HG03108 (cell line): ENCODE results near the gene METTL26.

Experiments
- ATAC-seq: cut with Tn5 transposase; IDR thresholded peaks from one replicate; pipeline ENCODE4 v1.9.1; 2021; ENCODE audit warnings: moderate library complexity; ENCODE audit not compliant: unreplicated experiment

The METTL26 gene

DNA sequence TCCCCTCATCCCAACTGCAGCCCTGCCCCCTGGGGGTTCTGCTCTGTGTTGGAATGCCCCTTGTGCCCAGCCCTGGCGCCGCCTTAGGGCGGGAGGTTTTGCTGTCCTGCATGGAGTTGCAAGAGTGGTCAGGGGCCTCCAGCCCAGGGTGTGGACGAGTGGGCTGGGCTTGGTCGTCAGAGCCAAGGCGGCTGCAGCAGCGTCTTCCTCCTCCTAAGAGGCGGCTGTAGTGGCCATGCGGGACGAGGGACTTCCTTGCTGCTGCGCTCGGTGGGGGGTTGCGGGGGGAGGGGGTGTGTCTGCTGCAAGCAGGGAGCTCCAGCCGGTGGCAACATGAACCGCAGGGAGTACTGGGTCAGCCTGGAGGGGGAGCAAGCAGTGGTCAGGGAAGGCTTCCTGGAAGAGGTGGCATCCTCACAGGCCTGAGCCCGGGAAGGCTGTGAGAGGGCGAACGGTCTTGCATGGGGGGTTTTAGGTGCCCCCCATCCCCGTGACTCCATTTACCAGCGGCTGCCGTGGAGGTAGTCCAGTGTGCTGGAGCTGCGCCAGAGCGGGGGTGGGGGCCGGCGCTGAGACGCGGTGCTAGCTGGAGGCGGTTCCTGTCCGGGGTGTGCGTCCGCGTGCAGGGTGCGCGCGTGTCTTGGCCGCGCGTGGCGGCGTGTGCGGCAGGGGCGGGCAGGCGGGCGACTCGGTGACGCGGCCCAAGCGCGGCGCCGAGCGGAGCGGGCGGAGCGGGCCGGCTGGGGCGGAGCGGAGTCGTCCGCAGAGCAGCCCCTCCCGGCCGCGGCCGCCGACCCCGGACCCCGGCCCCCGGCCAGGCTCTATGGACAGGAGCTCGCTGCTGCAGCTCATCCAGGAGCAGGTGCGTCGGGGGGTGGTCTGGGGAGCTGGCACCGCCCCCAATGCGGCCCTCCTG lies 39.1 kb upstream of the METTL26 start, which contains the start of gene RHBDL1:
RHBDL1 (plus strand) TSS at position 704 of the 916 bp plus-strand sequence; CDS start at position 824, 120 bp downstream.
- ATAC-seq, result no peak

DNA sequence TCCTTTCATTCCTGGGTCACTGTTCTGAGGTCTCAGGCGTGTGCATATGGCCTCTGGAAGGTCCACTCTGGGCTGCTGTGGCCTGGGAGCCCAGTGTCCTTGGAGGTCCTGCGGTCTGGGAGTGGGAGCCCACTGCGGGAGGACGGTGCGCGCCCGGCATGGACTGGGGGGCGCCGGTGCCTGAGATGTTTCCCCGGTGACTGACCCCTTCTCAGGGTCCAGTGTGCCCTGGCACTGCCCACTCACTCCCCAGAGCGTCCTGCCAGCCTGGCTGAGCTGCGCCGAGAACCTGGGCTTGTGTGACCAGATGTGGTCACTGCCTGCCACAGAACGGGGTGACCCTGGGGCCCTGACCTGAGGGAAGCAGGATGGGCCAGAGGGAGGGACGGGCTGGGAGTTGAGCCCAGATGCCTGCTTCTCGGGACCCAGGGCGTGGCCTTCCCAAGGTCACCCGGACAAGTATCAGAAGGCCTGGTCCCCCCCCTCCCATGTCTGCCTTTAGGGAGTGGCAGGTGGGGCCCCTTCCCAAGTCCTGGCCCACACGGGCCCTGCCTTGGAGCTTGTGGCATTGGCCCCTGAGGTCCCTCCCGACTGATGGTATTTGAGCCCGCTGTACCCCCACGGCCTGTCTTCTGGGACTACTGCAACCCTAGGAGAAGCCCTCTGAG lies 38.2 kb upstream of the METTL26 start:
- ATAC-seq, result no peak

DNA sequence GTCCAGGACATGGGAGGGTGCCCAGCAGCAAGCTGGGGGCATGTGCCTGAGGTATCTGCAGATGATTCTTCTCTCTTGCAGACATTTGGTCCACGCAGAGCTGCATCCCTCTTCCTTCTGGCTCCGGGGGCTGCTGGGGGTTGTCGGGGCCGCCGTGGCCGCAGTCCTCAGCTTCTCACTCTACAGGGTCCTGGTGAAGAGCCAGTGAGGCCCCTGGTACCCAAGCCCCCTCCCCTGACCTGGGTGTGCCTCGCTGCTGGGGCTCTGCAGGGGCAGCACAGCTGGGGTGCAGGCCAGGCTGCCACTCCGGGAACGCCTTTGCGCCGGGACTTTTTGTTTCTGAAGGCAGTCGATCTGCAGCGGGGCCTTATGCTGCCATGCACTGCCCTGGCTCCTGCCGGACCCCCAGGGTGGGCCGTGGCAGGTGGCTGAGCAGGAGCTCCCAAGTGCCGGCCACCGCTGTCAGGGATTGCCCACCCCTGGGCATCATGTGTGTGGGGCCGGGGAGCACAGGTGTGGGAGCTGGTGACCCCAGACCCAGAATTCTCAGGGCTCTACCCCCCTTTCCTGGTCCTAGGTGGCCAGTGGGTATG lies 37.4 kb upstream of the METTL26 start:
- no peak for ATAC-seq

DNA sequence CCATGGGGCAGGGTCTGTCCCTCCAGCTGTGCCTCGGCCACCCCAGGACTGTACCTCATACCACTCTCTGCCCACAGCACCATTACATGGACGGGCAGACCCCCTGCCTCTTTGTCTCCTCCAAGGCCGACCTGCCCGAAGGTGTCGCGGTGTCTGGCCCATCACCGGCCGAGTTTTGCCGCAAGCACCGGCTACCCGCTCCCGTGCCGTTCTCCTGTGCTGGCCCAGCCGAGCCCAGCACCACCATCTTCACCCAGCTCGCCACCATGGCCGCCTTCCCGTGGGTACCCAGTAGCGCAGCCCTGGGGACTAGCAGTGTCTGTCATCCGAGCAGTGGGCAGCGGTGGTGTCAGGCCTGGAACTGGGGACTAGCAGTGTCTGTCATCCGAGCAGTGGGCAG lies 36.7 kb upstream of the METTL26 start:
- ATAC-seq, result no peak

DNA sequence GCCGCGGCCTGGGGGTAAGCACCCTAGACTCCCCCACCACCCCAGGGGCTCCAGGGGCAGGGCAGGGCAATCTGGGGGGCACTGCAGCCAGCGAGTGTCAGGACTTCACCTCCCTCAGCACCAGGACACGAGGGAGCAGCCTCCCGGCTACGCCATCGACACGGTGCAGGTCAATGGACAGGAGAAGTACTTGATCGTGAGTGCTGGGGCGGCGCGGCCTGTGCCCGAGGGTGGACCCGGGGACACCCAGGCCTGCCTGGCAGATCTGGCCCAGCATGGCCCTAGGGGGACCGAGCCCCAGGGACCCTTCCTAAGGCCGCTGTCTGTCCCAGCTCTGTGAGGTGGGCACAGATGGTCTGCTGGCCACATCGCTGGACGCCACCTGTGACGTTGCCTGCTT lies 36.3 kb upstream of the METTL26 start:
- ATAC-seq, result no peak

DNA sequence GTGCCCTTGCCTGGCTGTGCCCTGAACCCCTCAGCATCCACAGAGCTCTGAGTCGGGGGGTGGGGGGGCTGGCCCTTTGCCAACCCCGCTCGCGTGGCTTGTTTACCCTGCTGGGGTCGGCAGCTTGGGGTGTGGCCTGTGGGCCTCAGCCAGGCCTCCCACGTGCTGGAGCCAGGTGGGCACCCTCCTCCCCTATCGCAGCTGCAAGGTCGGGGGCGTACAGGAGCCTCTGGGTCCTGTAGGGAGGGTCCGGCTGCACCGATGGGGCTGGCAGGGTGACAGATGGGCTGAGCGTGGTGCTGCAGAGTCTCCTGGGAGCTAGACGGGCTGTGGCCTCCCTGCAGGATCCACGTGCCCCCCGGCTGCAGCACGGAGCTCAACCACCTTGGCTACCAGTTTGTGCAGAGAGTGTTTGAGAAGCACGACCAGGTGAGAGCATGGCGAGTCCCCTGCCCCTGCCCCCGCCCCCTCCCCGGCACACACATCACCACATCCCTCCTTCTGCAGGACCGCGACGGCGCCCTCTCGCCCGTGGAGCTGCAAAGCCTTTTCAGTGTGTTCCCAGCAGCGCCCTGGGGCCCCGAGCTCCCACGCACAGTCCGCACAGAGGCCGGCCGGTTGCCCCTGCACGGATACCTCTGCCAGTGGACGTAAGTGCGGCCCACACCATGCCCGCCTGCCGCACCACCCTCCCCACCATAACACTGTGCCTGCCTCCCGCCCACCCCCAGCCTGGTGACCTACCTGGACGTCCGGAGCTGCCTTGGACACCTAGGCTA lies 35.4 kb upstream of the METTL26 start:
- no peak for ATAC-seq

DNA sequence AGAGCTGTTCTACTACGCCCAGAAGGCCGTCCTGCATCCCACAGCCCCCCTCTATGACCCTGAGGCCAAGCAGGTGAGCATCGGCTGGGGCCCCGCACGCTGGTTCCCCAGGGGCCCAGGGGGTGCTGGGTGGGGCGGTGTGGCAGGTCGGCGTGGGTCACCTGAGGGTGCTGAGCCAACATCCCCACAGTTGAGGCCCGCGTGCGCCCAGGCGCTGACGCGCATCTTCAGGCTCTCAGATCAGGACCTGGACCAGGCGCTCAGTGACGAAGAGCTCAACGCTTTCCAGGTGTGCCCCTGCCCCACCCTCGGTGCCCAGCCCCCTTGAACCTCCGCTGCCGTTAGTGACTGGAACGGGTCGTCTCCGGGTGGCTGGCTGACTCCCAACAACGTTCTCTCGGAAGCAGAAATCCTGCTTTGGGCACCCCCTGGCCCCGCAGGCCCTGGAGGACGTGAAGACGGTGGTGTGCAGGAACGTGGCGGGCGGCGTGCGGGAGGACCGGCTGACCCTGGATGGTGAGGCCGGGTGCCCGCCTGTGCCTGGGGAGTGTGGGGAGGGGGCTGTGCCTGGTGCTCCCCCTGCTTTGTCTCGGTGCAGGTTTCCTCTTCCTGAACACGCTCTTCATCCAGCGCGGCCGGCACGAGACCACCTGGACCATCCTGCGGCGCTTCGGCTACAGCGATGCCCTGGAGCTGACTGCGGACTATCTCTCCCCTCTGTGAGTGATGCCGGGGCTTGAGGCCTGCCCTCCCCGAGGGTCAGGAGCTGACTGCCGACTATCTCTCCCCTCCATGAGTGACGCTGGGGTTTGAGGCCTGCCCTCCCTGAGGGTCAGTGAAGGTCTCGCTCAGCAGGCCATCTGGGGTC lies 34.6 kb upstream of the METTL26 start:
- no peak for ATAC-seq

DNA sequence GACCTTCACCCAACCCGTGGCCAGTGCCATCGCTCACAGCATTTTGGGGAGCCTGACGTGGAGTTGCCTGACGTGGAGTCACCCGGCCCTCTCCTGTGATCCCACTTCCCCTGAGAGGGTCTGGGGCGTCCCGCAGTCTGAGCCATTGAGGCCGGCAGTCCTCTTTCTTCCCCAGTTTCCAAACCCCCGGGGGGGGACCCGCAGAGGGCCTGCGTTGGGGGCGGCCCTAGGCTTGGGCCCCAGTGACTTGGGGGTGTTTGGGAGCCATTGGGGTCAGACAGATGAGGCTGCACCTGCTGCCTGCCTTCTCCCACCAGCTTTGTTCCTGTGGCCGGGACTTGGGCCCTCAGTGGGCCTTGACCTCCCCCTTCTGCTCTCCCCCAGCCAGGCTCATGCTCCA lies 33.6 kb upstream of the METTL26 start:
- no peak for ATAC-seq

DNA sequence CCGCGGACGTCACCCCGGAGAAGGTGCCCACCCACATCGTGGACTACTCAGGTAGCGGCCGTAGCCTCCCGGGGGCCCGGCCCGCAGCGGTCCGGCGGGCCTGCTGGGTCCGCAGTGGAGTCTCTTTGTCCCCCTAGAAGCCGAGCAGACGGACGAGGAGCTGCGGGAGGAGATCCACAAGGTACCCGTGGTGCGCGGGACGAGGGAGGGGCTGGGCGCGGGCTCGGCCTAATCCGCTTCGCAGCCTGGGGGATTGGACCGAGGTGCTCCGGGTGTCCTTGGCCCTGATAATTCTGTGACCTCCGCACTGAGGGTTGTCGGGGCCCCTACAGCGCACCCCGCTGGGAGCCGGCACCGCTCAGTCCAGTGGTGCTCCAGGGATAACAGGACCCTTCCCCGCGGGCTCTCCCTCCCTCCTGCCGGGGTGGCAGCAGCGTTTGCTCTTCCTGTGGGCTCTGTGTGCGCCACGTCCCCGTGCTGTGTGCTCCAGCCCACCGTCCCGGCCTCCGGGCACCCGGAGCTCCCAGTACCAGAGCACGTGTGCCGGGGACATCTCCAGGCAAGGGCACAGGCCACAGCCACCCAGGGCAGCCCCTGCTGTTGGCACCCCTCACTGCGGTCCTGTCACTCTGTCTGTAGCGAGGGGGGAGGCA lies 32.5 kb upstream of the METTL26 start:
- no peak for ATAC-seq

DNA sequence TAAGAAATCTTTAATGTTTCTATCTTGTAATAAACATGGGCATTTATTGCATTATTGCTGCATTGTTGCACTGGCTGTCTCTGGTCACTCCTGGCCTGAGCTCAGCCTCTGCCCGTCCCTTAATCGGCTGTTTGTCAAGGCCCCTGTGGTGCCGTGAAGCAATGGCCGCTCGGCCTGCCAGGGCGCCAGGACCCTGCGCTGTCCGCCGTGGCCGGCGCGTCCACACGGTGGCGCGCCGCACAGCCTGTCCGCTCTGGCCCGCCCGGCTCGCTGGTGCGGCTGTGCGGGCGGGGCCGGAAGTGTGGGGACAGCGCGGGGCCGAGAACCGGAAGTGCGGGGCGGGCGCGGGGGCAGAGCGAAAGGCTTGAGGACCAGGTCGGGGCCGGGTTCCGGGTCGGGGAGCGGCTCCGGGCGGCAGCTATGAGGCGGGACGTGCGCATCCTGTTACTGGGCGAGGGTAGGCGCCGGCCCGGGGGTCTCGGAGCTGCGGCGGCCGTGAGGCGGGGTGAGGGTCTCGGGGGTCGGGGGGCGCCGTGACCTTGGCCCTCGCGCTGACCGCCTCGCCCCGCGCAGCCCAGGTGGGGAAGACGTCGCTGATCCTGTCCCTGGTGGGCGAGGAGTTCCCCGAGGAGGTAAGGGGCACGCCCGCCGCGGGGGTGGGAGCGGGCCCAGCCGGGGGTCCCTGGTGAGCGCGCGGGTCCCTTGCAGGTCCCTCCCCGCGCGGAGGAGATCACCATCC lies 31.8 kb upstream of the METTL26 start, which contains the start of gene RHOT2:
RHOT2 (plus strand) TSS at position 353 of the 739 bp plus-strand sequence; CDS start at position 421, 68 bp downstream.
- ATAC-seq, result peak; percentile 76

DNA sequence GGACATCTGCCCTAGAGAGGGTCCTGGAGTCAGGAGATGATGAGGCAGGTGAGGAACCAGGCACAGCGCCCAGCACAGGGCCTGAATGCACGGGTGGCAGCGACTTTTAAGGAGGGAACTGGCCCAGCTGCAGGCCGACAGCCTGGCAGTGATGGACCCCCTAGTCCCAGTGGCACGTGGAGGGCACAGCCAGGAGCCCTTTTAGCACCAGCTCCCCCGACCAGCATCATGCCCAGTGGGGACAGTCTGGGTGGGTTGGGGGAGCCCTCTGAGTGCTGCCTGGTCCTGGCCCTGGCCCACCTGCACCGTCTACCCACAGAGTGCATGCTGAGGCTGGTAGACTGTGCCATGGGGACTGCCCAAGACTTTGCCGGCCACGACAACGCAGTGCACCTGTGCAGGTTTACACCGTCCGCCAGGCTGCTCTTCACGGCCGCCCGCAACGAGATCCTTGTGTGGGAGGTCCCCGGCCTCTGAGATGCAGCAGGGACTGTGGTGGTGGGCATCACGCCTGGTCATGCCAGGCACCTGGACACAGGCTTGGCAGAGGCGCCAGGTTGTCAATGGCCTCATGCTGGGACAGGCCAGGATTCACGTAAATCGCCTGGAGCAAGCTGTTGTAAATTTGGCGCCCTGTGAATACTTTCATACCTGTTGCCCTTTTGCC lies 31.1 kb upstream of the METTL26 start:
- no peak for ATAC-seq

DNA sequence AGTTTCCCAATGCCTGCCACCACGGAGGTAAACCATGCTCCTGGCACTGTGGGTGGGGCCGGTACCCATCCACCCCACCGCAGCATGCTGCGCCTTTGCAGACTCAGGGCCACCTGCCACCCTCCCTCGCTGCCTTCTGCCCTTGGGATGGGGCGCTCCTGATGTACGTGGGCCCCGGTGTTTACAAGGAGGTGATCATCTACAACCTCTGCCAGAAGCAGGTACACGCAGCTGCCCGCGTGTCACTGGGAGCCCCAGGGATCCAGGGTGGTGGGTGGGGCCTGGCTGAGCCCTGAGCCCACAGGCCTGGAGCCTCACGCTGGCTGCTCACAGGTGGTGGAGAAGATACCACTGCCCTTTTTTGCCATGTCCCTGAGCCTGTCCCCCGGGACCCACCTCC lies 30.5 kb upstream of the METTL26 start:
- no peak for ATAC-seq

DNA sequence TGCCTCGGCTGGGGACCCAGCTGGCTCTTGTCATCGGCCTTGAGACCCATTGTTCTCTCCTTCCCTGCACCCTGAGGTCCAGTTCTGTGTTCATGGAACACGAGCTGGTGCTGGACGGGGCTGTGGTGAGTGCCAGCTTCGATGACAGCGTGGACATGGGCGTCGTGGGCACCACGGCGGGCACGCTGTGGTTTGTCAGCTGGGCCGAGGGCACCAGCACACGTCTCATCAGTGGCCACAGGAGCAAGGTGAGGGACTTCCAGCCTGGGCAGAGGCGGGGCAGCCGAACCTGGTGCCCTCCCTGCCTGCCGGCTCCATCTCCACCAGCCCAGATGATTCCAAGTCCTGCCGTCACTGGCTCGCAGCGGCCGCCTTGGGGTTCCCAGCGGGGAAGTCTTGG lies 26.5 kb upstream of the METTL26 start:
- ATAC-seq, result no peak

DNA sequence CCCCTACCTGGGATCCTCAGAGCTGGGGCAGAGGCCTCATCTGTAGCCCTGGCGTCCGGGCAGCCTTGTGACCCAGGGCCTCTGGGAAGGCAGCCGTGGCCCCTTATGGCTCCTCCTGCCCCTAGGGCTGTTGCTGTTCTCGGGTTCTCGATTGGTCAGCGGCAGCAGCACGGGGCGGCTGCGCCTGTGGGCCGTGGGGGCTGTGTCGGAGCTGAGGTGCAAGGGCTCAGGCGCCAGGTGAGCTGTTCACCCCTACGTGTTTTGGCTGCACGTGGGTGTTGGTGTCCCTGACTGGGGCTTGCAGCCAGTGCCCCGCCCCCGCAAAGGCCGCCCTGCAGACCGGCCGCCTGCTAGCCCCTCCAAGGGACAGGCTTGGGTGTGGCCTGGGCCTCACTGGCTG lies 26.0 kb upstream of the METTL26 start:
- ATAC-seq, result no peak

DNA sequence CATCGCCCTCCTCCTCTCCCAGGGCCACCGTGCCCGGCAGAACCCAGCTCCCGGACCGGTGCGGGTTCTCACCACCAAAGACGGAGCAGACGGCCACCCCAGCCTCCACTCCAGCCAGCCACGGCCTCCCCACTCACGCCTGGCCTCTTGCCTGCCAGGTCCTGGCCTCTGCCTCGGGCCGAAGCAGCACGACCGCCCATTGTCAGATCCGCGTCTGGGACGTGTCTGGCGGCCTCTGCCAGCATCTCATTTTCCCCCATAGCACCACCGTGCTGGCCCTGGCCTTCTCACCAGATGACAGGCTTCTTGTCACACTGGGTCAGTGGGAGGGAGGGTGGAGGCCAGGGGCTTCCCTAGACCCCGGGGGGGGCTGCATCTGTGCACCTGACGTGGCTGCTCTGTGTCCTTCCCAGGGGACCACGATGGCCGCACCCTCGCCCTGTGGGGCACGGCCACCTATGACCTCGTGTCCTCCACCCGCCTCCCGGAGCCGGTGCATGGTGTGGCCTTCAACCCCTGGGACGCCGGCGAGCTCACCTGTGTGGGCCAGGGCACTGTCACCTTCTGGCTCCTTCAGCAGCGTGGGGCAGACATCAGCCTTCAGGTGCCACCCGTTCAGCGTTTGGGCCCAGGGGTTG lies 25.2 kb upstream of the METTL26 start:
- no peak for ATAC-seq

DNA sequence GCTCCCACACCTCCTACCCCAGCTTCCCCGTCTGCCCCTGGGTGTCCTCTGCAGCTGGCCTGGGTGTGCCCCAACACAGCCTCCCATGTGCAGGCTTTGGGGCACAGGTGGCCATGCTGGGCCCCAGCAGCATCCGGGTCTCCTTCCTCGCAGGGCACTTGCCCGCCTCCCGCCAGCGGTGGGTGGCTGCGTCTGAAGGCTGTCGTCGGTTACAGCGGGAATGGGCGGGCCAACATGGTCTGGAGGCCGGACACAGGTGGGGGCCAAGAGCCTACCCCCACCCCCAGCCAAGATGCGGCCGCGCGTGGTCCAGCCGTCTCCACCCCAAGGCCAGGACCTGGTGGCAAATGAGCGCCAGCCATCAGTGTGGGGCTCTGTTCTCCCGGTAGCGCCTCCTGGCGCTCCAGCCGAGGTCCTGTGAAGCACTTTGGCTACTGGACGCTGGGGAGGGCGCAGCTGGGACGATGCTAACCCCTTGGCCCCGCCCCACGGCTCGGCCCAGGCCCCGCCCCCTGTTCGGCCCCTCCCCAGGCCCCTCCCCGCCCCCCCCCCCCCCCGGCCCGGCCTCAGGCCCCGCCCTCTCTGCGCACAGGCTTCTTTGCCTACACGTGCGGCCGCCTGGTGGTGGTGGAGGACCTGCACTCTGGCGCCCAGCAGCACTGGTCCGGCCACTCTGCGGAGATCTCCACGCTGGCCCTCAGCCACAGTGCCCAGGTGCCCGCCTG lies 24.5 kb upstream of the METTL26 start:
- ATAC-seq, result peak; percentile 53

DNA sequence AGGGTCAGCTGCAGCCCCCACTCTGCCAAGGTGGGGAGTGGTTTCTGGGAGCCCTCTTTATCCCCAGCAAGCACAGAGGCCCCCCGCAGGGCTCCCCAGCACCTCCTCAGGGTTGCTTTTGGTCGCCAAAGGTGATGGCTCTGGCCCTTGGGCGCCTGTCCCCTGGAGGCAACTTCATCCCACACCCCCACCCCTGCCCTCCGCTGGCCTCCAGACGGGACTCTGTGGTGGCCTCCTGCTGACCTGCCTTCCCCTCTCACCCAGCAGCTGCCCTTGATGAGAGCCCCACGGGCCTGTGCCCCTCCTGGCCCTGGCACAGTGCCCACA lies 24.0 kb upstream of the METTL26 start:
- no peak for ATAC-seq
